GM12865 (cell line): ENCODE data around the gene HLCS.

Experiments
- DNase-seq: peaks from one replicate; pipeline ENCODE4 v3.0.0; 2010; ENCODE audit warnings: low read depth
- H3K4me3 ChIP-seq: 2 replicates; pipeline ENCODE4 v1.5.1; 2011; ENCODE audit warnings: mild to moderate bottlenecking, low read depth, low read length, control low read depth
- CTCF ChIP-seq: IDR thresholded peaks from 2 replicates; pipeline ENCODE4 v1.5.1; 2011; ENCODE audit warnings: low read length, control low read depth, low read depth, inconsistent platforms; ENCODE audit not compliant: insufficient read depth; ENCODE audit errors: missing control alignments

The HLCS gene

GRCh38 chr21:36702622-36702968 lies 263.9 kb downstream of the HLCS start:
- no peak overlapping the region for H3K4me3 ChIP-seq
- no peak for DNase-seq
- TF ChIP-seq CTCF = no peak

GRCh38 chr21:36701756-36702621 lies 264.5 kb downstream of the HLCS start:
- no peak for DNase-seq
- H3K4me3 ChIP-seq = no peak overlapping the region
- no peak for TF ChIP-seq CTCF

GRCh38 chr21:36700971-36701755 lies 265.3 kb downstream of the HLCS start:
- TF ChIP-seq CTCF = no peak
- H3K4me3 ChIP-seq = no peak overlapping the region
- no peak for DNase-seq
